Measurements from ENCODE around the gene SLCO4A1.

The SLCO4A1 gene

DNA sequence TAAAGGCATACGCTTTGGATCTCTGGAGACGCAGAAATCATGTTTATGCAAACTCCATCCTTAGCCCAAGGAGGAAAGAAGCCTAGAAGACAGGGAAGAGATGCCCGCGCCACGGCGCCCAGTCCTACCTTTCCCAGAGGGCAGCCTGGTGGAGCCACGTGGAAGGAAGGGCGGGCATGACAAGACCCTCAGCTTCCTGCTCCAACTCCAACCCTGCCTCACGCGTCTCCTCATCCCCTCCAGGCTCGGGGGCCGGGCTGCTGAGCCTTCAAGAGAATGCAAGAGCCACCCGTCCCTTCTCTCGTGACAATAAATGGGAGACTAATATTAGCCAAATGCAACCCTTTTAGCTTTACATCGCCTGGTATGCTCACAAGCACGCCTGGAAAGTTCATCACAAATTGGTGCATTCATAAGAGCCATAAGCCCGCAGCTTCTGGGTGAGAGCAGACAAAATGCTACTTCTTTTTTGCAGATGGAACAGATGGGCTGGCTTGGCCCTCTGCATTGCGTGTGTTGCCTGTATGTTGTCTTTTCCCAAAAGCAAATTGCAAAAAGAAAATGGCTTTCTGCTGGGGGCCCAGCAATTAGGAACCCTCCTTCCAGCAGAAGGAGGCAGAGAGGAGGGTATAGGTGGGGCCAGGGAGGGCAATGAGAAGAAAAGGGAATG lies 58.1 kb downstream of the SLCO4A1 start:
- no peak for DNase-seq (ENCODE audit: low read depth in 2 of 2)

DNA sequence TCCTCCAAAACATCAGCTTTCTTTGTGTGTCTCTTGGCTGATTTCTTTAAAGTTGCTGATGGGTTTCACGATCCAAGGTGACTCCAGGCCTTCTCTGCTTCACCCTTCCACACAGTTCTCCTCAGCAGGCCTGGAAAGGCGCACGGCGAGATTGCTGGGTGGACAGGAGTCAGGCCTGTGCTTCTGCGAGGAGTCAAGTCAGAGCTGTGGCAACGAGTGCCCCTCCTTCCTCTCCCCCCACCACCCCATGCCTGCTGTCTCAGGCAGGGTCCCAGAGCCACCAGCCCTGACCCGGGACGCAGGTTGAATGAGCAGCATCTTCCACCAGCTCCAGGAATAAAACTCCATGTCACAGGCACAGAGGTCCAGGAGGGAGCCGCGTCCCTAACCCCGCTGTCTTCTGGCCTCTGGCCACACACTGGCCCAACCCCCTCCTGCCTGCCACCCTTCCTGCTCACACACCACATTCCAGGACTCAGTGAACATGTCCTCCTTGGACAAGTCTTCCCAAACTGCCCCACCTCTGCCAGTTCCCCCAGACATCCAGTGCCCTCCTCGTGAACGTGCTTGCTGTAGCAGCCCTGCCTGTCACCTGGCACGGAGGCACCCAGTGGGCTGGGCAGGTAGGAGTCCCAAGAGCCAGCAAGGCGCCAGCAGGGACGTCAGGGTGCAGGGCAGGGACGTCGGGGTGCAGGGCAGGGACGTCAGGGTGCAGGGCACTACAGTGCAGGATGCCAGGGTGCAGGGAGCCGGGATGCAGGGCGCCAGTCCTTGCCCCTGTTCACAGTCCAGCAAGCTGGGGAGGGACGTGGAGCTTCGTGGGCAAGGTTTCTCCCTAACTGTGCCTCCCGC lies 59.1 kb downstream of the SLCO4A1 start:
- DNase-seq (ENCODE audit: low read depth in 2 of 2), result no peak

DNA sequence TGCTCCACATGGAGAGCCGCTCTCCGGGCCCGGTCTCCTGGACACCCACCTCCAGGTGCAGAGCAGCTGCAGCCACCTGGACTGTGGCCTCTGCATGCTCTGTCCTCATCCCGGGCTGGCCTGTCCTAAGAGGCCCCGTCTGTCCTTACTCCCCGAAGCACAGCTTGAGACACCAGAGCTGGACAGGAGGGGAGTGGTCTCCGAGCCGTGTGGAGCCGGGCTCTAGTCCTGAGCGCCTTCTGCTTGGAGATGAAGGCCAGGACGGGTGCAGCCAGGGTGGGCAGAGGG lies 59.7 kb downstream of the SLCO4A1 start:
- DNase-seq (ENCODE audit: low read depth in 2 of 2), result no peak

DNA sequence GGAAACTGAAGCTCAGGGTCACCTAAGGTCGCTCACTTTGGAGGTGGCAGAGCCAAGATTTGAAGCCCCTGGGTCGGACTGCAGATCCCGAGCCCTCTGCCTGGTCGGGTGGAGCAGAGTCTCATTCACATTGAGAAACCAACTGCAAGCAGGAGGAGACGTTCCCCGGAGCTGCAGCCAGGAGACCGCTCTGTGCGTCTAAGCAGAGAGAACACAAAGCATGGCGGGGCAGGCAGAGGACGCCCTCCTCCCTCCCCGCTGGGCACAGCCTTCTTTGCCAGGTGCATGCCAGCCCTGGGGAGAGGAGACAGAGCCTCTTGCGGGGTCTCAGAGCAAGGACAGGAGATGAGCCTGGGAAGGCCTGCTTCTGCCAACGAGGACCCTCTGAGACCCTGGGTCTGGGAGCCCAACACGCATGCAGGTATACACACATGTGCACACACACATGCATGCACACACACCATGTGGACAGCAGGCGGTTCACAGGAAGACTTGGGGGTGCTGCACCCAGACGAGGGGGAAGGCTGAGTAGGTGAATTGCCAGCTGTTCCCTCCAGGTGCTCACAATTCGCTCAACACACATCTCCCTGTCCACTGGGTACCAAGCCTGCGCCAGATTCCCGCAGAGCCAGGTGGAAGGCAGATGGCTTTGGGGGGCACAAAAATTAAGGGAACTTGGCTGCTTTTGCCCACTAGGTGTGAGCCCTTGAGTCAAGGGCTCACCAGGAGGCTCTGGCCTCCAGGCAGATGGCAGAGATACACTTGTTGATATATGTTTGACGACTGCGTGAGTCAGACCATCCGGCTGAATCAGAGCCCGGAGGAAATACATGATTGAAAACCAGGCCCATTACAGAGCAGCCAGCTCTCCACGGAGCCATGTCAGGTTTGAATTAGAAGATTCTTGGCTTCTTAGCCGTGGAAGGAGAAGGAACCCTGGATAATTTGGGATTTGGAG lies 60.9 kb downstream of the SLCO4A1 start:
- no peak for DNase-seq (ENCODE audit: low read depth in 2 of 2)

DNA sequence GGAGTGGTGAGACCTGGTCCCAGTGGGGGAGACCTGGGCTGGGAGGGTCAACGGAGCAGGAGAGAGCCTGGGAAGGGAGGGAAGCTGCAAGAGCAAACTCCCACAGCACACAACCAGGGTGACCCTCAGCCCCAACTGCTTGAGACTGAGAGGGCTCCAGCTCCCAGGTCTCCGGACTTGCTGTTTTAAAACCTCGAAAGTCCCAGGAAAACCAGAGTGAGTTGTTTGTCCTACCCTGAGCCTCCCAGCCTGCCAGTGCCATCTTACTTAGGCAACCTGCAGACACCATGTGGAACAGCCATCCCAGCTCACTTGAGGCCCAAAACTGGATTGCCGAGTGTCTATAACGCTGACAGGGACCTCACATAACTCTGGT lies 61.5 kb downstream of the SLCO4A1 start:
- no peak for DNase-seq (ENCODE audit: low read depth in 2 of 2)

DNA sequence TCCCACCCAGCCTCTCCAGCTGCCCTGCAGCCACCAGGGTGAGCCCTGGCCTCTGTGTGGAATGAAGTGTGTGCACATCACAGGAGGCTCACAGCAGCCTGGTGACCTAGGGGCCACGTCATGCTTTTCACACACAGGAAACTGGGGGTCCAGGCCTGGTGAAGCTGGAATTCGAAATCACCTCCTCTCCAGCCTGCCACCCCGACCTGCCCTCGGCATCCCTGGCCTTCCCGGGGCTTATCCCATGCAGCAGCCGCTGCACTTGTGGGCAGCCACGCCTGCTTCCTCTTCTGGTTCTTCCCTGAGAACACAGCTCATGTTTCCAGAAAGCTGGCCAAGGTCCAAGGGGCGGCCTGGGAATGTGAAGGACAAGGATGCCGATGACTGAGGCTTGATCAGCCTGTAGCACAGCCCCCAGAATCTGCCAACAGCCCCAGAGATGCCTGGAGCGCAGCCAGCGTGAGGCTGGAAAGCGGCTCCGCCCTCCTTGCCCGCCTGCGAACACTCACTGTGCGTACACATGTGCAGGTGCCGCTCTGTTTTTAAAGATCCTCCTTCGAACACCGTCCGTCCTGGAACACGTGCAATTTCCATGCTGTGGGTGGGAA lies 62.1 kb downstream of the SLCO4A1 start:
- no peak for DNase-seq (ENCODE audit: low read depth in 2 of 2)

DNA sequence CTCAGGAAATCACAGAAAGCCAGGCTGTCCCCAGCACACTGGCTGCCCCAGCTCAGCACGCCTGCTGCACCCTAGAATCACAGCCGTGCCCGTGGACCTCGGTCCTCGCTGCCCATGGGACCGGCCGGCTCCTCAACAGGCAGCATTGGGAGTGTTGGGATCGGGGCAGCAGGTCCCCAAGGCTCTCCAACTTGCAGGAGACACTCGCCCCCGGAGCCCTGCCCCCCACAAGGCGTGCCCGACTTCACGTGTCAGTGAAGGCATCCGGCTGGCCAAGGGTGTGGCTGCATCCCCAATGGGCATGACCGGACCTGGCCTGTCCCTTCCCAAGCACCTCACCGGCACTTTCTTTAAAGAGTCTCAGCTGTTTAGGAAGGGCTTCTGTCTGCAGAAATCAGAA lies 63.3 kb downstream of the SLCO4A1 start:
- no peak for DNase-seq (ENCODE audit: low read depth in 2 of 2)

DNA sequence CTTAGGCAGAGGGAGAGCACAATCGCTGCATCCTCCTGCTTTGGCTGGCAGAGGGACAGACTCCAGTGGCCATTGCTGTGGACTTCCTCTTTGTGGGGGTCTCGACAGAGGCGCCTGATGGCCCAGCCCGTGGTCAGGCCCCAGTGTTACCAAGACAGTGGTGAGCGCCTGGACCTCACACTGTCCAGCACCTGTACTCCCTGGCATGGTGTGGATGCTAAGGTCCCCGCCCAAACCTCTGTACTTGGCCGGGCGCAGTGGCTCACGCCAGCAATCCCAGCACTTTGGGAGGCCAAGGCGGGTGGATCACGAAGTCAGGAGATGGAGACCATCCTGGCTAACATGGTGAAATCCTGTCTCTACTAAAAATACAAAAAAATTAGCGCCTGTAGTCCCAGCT lies 64.0 kb downstream of the SLCO4A1 start:
- DNase-seq (ENCODE audit: low read depth in 2 of 2), result no peak

DNA sequence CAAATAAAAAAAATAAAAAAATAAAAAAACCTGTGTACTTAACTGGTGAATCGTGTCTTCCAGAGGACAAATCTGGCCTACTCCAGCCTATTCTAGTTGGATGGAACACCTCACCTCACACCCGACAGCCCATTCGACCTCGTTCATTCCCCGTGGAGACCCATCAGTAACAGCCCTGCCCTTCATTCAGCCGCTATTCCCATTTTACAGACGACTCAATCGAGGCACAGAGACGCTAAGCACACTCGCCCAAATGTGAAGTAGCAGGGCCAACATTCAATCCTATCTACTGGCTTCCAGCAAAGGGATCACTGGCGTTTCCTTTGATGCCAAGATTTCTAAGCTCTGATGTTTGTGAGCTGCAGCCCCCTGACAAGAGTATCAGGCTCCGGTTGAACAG lies 64.6 kb downstream of the SLCO4A1 start:
- no peak for DNase-seq (ENCODE audit: low read depth in 2 of 2)

DNA sequence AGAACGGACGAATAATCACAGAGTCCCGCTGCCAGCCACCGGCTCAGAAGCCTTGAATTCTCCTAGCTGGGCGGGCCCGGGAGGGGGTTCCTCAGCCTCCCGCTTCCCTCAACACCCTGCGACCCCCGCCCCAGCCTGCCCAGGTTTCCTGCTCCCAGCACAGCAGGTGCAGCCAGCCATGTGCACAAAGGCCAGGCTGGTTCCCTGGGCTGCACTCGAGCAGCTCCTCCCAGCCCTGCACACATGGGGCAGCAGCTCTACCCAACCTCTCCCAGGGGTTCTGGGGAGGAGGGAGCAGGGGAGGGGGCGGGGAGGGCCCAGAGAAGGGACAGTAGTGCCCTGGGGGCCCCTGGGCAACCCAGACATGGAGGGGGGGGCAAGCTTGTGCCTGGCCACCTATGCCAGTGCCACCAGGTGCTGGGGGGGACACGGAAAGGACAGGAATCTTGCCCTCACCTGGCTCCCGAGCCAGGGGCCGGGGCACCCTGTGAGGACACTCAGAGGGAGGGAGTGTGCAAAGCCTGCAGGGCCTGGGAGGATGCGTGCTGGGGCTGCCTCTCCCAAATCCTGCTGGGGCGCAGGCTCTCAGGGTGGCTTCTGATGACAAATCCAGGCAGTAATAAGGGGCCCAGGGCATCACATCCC lies 65.1 kb downstream of the SLCO4A1 start:
- DNase-seq (ENCODE audit: low read depth in 2 of 2), result no peak

DNA sequence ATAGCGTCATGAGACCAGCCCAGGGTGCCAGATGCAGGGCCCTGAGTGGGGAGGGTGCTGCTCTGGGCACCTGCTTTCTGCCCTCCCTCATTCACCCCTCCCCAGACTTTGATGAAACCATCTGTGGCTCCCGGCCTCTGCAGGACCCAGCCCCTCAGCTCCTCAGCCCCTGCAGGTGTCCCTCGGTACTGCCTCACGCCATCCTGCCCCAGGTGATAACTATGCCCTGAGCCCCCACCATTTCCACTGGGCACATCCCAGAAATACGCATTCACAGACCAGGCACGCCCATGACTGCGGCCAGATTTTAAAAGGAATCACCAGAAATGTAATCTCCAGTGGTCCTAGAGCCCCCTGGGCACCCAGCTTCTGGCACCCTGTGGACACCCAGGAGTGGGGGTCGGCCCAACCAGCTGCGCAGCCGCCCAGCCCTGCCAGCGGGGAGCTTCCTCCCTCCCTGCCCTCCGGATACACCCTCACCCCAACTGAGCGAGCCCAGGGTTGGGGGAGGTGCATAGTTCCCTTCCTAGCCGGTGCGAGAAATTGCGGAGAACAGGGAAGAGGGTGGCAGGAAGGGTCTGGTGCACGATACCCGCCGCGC lies 65.7 kb downstream of the SLCO4A1 start:
- no peak for DNase-seq (ENCODE audit: low read depth in 2 of 2)

DNA sequence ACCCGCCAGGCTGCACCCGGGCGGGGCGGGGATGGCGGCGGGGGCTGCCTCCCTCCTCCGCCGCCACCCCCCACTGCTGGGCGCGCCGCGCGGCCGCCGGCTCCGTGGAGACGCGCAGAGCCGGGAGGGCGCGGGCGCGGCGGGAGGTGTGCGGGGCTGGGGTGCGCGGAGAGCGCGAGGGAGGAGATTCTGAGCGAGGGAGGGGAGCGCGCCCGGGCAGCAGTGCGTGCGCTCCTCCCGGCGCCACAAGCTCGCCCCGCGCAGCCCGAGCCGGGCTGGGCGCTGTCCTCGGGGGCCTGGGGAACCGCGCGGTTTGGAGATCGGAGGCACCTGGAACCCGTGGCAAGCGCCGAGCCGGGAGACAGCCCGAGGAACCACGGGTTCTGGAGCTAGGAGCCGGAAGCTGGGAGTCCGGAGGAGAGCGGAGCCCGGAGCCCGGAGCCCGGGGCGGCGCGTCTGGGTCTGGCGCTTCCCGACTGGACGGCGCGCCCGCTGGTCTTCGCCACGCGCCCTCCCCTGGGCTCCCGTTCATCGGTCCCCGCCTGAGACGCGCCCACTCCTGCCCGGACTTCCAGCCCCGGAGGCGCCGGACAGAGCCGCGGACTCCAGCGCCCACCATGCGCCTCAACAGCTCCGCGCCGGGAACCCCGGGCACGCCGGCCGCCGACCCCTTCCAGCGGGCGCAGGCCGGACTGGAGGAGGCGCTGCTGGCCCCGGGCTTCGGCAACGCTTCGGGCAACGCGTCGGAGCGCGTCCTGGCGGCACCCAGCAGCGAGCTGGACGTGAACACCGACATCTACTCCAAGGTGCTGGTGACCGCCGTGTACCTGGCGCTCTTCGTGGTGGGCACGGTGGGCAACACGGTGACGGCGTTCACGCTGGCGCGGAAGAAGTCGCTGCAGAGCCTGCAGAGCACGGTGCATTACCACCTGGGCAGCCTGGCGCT lies 66.6 kb downstream of the SLCO4A1 start, which contains the start of gene NTSR1:
Gene NTSR1, plus strand, starts transcription at position 246 of the 946 bp plus-strand sequence. Its CDS starts 372 bp downstream, at position 618.
- no peak for DNase-seq (ENCODE audit: low read depth in 2 of 2)

DNA sequence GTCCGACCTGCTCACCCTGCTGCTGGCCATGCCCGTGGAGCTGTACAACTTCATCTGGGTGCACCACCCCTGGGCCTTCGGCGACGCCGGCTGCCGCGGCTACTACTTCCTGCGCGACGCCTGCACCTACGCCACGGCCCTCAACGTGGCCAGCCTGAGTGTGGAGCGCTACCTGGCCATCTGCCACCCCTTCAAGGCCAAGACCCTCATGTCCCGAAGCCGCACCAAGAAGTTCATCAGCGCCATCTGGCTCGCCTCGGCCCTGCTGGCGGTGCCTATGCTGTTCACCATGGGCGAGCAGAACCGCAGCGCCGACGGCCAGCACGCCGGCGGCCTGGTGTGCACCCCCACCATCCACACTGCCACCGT lies 67.2 kb downstream of the SLCO4A1 start:
- DNase-seq (ENCODE audit: low read depth in 2 of 2), result no peak

DNA sequence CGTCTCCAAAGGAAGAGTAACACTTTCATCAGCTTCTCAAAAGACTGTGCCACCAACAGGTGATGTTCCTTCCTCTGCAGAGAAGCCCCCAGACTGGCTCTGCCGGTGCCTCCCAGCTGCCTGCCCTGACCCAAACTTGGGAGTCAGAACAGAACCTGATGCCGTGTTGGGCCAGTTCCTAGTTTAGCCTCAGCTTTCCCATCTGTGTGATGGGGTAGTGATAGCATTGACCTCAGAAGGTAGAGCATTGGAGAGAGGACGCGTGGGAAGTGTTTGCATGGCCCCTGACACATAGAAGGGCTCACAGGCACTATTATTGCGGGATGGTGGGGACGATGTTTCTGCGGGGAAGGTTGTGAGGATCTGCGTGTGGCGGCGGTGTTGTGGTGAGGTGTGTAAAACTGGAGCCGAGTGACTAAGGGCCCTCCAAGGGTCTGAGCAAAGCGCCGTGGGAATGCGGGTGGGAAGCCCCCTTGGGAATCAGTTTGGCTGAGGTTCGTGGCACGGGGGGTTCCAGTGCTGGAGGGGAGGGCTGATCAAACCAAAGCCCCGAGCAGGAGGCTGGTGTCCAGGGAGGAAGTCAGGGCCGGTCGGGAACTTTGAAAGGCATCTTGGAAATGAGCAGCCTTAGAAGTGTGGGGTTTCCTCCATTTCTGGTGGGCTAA lies 68.0 kb downstream of the SLCO4A1 start:
- DNase-seq (ENCODE audit: low read depth in 2 of 2), result no peak

DNA sequence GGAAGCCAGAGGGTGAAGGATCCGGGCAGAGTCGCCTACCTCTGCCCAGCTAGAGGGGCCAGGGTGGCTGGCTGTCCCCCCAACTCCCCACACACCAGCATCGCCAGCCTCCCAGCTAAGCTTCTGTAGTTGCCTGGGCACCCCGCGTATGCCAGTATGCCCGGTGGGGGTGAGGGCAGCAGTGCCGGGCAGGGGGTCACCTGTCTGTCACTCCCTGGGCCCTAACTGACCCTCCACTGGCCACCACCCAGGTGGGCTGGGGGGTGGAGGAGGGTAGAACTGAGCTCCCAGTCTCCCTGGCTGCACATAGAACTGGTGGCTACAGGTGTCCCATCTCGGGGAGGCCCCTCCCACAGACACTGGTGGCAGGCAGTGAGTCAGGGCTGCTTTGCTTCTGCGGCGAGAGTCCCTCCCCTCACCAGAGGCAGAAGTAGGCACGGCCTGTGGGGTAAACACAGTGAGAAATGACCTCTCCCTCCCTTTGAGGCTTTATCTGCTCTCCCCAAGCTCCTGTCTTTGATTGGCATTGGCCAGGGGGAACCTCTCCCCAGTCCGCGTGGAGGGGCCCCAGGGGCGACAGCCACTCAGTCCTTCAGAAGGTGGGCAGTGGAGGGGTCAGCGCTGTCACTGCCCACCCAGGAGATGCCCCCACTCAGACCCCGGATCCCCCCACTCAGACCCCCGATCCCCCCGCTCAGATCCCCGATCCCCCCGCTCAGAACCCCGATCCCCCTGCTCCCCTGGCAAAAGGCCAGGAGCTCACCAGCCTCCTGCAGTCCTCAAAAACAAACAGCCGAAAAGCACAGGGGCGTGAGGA lies 68.8 kb downstream of the SLCO4A1 start:
- DNase-seq (ENCODE audit: low read depth in 2 of 2), result no peak

DNA sequence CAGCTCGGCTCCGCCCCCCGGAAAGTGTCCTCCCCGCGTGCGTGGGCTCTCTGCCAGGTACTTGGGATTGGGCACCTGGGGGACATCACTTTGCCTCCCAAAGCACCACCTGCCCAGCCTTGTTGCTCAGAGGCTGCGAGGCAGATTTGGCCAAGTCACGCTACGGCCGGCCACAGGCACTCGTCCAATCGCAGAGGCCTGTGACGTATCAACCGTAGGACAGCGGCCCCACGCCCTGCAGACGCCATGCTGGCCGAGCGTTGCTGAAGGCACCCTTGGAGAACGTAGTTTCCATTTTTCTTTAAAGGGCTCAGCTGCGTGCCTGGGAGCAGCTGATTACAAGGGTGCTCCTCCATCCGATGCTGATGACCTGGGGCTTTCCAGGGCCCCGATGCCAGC lies 69.4 kb downstream of the SLCO4A1 start:
- DNase-seq (ENCODE audit: low read depth in 2 of 2), result no peak

DNA sequence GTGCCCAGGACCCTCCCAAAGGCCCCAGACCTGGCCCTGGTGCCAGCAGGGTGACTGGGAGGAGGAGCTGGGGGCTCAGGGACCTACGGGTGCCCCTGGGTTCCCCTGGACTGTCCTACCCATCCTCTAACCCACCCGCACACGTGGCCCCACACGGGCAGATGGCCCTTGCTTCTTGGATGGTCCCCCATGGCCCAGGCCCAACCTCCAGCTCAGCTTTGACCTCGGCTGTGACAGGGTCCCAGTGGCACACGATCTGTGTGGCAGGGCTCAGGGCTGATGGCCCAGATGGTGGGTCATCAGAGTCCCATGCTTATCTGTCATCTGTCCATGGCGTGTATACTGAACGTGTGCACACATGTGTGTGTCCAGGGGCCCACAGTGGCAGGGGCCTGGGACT lies 70.3 kb downstream of the SLCO4A1 start:
- no peak for DNase-seq (ENCODE audit: low read depth in 2 of 2)

DNA sequence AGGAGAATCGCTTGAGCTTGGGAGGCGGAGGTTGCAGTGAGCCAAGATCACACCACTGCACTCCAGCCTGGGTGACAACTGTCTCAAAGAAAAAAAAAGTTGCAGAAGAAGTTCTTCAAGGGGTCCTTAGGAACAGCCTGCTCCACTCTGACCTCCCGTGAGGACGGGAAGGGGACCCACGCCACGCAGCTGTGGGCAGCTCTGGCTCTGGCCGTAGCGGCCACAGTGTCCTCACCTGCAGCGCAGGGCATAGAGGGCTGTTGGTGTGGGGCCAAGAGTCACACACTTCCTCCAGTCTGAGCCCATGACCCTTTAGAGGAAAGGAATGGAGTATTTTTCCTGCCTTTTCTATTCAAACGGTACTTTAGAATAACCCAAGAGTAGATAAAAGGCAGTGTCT lies 71.7 kb downstream of the SLCO4A1 start:
- DNase-seq (ENCODE audit: low read depth in 2 of 2), result no peak

DNA sequence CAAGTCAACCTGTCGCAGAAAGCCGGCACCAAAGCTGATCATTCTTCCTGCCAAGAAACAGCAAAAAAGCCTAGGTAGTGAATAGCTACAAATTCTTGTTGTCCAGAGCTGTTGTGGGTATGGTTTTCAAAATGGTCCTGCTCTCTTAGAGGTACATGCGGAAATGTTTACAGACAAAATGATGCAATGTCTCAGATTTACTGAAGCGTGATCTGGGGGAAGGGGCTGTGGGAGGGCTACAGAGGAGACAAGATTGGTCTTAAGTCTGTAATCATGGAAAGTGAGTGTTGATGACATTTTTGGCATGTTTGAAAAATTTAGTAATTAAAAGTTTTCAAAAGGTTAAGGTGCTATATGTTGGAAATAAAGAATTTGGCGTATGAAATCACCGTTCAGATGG lies 72.5 kb downstream of the SLCO4A1 start:
- no peak for DNase-seq (ENCODE audit: low read depth in 2 of 2)
